Loucy (cell line): Measurements from ENCODE around the gene CCL18.

Source experiments
- CTCF ChIP-seq: fragments of 200-600 bp; sonication (generic); conservative IDR thresholded peaks from 2 replicates; pipeline ENCODE4 v1.5.1; 2014; ENCODE audit warnings: mild to moderate bottlenecking, antibody characterized with exemption, low read length
- EZH2phosphoT487 ChIP-seq: fragments of 200-600 bp; IDR thresholded peaks from 2 replicates; pipeline ENCODE4 v1.6.1; 2018; ENCODE audit warnings: antibody characterized with exemption, mild to moderate bottlenecking, moderate library complexity, borderline replicate concordance

- no peak for TF ChIP-seq CTCF
- TF ChIP-seq EZH2phosphoT487 = no peak
These were observed 8.1 kb upstream of the CCL18 start for GRCh38 chr17:36055921-36056520.
